Stimulated activated CD4-positive, alpha-beta T cell treated with anti-CD3 and anti-CD28 coated beads, TNF-alpha, amount 100 ng/mL, for 48 hours (primary cell): Measurements from ENCODE around the gene CRADD.
"Not testable (repeated sequence)": the region's sequence is repeated elsewhere in the genome, so short reads cannot be mapped to it uniquely, and the experiment has no call there.

Source experiments
- DNase-seq, 3 donors: peaks; one replicate each; pipeline ENCODE4 v3.0.0-alpha.2; 2020; ENCODE audit warnings: low read depth in 3 of 3

CRADD gene

DNA sequence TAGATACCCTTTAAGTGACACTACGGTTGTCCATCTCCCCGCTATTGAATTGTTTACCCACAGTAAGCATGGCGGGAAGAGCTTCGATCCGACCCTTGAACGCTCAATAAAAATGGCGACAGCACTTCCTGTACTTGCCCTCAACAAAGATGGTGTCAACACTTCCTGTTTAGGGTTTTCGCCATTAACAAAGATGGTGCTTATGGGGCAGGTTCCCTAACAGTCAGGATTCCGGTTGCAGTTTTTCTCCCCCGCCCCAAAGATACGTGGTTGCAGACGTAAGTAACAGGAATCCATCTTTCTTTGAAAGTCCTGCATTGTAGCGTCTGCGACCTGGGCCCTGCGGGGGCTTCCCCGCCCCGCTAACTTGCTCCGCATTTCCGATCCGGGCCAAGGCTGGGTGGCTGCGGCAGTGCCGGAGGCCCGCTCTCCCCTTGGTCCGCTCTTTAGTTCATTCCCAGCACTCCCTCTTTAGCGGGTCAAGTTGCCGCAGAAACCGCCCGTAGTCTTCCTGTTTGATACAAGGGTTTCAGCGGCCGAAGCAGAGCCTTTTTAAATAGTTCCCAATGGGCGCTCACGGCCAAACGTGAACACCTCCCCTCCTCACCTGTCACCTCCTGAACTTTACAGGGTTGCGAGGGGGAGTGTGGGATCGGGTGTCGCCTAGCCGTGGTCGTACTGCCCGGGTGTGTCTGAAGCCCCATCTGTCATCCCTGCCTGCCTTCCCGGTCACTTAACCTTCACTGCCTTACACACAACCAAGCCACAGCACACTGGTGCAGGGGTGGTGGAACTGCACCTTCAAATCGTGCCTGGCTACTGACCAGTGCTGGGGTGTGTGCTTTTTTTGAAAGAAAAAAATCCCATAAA lies at the start of gene CRADD:
CRADD (plus strand) TSS at position 181 of the 870 bp plus-strand sequence.
- peak; percentile 57 to 79 (median 64) for DNase-seq

DNA sequence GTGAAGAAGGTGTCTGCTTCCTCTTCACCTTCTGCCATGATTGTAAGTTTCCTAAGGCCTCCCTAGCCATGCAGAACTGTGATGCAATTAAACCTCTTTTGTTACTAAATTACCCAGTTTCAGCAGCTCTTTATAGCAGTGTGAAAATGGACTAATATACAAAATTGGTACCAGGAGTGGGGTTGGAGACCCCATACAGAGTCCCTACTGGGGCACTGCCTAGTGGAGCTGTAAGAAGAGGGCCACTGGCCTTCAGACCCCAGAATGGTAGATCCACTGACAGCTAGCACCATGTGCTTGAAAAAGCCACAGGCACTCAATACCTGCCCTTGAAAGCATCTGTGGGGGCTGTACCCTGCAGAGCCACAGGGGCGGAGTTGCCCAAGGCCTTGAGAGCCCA lies 44.8 kb upstream of the CRADD start:
- no peak for DNase-seq

DNA sequence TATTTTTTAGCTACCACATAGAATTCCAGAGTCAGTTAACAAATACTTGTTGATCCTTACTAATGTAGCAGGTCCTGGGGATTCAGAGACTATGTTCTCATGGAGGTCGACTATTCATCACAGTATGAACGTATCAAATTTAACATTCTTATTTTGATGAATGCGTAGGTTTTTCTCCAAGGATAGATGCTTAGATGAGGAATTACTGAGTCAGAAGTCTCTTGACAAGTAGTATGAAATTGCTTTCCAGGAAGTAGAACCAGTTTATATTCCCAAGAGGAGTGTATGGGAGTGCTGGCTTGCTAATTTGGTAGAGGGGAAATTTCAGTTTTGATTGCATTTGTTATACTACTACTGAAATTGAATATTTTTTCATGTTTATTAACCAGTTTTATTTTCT lies 42.8 kb upstream of the CRADD start:
- DNase-seq = no peak

DNA sequence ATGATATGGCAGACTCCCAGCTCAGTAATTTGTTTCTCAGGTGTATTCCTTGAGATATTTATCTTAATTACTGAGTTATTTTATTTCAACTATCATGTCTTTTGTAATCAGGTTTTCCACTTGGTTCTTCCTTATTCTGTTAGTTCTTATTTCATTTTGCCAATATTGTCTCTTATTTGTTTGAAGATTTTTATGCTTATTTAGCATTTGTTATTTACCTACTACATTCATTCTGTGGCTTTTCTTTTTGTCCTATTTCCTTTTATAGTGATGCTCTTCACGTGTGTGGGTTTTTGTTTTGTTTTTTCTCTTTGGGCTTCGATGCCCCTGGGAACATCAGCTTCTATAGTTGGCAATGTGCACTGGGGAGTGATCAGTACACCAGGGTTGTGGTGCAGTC lies 40.5 kb upstream of the CRADD start:
- DNase-seq = no peak

DNA sequence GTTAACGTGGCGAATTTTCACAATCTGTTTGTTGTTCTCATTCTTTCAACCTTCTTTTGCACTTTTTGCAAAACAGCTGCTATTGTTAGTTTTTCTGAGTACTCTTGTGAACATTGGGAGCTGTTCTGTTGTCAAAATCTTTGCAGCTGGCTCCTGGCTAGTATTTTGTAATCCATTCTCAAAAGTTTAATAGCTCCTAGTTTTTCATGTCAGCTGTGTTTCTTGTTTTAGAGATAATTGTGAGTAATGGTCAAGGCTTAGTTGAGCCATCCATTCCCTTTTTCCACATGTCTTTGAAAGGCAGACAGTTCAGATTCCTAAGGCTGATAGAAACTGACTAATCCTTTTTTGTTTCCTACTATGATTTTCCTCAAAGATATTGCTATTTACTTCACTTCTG lies 39.1 kb upstream of the CRADD start:
- no peak for DNase-seq

DNA sequence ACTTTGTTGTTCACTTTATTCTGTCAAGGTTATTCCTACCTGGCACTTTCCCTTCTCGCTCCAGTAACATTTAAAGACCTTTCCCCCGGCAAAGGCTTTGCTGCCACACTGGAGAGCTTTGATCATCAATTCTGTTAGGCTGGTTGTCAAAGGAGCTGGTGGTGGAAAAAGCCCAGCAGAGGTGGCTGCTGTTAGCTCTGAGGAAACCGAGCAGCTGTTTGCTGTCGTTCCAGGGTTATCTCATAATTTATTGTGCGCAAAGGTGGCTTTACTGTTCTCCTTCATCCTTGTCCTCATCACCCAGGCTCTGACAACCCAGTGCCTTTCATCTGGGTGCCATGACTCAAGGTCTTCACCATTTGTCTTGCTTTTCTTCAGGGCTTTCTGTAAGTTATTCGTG lies 38.2 kb upstream of the CRADD start:
- DNase-seq = no peak

DNA sequence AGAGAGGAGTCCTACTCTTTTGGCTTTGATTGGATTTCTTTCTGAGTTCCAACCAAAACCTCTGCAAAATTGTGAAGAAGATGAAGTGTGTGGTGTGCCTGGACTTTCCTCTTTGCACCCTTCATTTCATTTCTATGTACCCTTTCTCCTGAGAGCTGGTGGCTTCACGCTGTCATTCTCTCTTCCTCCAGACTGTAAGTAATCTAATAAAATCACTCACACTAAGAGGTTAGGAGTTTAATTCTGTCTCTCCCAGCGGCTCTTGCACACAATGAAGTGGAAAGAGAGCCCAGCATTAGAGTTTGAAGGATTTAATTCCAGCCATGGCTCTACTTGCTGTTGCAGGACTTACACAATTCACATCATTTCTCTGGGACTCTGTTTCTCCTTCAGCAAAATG lies 37.8 kb upstream of the CRADD start:
- DNase-seq = no peak

DNA sequence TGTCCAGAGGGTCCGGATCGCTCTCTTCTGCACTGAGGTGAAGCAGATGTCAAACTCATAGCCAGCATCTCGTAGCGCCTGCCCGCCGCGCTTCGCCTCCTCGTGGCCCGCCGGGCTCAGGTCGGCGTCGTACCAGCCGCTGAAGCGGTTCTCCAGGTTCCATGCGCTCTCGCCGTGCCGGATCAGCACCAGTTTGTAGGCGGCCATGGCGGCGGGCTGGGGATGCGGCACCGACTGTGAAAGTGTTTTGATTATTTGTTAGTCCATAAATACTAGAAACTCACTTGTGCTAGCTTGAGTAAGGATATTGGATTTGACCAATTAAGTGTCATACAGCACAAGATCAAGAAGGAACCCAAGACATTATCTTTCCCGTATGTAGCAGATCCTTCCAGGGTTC lies 35.8 kb upstream of the CRADD start:
- not testable (repeated sequence) for DNase-seq

DNA sequence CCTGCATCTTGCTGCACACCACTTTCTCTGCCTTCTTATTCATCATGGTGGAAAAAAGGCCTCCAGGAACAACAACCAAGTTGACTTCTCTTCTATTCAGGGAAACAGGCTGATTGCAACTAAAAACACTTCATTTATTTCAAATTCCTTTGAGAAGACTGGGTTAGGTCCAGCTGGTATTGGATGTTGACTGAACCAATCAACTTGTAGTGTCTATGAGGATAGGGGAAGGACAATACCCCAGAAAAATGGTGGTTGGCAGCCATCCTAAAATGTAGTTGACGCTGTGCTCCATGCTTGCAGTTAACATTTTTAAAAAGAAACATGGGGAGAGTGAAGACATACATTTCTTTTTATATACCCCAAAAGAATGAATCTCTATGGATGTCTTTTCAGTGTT lies 34.4 kb upstream of the CRADD start:
- no peak for DNase-seq

DNA sequence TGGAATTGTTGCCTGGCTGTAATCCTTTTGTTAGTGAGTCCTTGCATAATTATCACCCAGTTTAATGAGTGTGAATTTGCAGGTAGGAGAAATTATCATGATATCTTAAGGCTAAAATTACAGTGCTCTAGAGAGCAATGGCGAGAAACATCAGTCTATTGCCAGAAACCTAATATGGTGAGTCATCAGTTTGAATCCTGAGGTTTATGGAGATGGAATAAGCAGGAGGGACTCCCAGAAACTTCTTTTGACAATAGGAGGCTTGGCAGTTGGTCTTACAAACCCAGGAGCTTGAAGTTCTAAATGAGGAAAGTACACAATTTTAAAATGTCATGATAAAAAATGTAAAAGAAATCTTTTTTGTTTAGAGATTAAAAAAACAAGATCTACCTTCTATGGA lies 31.5 kb upstream of the CRADD start:
- no peak for DNase-seq

DNA sequence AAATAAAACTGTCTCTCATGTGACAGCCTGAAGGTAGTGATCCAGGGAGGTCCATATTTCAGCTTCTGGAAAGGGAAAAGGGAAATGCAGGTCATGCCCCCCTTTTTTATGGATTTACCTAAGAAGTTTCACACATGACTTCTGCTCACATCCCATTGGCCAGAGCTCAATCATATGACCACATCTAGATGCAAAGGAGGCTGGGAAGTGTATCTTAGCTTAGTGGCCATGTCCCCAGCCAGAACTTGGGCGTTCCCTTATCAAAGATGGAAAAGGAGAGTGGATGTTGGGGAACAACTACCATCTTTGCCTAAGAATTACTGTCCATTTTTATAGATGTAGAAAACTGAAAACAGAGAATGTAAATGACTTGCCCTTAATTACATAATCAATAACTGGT lies 26.5 kb upstream of the CRADD start:
- DNase-seq = no peak

DNA sequence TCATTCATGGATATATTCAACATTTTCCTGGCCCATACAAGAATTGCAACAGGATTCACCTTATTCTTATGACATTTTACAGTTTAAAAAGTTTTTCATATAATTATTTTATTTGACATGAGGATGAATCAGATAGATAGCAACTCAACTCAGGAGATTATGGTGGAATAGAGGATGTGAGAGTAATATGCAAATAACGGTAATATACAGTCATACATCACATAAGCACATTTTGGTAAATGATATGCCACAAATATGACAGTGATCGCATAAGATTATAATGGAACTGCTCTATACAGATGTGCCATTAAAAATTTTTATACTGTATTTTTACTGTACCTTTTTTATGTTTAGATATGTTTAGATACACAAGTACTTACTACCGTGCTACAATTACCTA lies 24.1 kb upstream of the CRADD start:
- no peak for DNase-seq

DNA sequence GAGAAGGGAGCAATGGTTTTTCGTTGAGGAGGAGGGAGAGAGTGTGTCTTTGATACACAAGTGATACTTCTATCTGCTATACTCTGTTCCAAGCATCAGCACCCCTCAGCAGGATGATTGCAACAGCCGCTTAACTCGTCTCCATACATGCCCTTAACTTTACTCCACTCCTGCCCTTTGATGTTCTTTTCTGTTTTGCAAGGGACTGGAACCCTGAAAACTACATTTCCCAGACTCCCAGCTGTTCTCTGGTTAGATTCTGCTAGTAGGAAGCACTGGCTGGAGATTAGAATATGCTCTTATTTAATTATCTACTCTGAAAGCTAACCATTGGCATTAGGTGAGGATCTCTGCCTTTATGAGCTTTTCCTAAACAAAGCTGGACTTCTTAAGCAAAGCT lies 23.5 kb upstream of the CRADD start:
- no peak for DNase-seq

DNA sequence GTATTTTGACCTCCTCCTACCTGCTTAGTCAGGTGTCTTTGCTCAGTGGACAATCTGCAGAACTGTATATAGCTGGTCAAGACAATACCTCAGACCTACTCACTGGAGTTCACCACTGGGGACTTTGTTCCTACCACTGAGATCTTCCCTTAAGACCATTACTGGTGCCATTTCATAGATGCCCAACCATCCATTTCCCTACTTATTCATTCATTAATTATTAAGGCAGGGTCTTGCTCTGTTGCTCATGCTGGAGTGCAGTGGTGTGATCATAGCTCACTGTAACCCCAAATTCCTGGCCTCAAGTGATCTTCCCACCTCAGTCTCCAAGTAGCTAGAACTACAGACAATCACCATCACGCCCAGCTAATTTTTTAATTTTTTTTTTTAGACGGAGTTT lies 22.8 kb upstream of the CRADD start:
- DNase-seq = no peak

DNA sequence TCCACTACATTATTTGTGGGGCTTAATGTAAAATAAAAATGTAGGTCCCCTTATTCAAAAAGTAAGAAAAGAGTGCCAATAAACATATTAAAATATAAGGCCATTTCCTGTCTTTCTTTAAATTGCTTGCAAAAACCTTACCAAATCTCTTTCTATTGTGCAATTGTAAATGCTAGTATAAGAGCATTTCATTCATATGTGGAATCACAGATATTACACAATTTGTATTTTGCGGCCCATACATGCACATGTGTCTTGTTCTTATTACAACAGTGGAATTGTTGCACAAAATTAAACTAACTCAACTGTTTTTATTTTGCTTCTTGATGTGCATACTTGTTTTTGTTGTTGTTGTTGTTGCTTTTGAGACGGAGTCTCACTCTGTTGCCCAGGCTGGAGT lies 20.1 kb upstream of the CRADD start:
- DNase-seq = no peak

DNA sequence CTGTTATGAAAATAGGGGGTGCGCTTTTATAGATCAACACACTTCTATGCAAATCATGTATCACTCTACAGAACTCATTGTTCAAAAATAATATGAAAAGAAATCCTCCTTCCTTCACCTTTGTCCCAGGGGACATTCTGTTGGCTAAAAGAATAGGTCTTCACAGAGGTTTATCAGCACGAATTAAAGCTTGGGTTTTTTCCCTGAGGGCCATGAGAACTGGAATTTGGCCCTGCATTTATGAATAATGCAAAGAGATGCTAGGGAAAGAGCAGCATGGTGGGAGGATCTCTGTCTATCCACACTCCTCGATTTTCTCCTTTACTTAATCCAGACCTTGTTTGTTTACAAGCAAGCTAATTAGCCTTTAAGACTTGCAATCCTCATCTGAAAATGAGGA lies 16.2 kb upstream of the CRADD start:
- DNase-seq = no peak

DNA sequence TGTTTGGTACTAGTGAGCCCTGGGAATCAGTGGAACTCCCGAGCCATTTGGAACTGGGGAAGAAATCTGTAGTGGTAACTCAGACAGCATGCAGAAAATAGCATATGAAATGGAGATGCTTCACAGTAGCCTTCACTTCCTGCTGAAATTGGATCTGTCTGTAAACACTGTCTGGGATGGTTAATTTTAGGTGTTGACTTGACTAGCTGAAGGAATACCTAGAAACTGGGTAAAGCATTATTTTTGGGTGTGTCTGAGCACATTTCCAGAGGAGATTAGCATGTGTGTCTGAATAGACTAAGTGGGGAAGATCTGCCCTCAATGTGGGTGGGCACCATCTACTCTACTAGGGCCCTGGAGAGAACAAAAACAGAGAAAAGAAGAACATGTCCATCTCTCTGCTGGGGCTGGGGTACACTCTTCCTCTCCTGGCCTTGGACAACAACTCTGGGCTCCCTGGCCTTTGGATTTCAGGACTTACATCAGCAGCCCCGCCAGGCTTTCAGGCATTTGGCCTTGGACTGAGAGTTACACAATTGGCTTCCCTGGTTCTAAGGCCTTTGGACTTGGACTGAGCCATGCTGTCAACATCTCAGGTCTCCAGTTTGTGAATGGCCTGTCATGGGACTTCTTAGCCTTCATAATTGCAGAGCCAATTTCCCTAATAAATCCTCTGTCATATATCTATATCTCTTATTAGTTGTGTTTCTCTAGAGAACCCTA lies 14.0 kb upstream of the CRADD start:
- no peak for DNase-seq

DNA sequence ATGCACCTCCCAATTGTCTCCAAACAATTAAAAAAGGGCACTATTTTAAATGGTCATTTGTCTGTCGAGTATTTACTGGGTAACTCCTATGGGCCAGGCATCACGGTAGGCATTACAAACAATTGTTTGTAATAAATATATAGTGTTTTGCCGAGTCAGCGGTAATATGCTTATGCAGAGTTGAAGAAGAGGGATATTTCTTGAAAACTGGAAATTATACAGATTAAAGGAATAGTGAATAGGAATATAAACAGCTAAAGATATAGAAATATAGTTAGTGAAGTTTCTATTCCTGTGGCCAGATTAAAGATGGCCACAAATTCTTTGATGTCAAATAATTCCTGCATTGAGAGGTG lies 13.5 kb upstream of the CRADD start:
- no peak for DNase-seq

DNA sequence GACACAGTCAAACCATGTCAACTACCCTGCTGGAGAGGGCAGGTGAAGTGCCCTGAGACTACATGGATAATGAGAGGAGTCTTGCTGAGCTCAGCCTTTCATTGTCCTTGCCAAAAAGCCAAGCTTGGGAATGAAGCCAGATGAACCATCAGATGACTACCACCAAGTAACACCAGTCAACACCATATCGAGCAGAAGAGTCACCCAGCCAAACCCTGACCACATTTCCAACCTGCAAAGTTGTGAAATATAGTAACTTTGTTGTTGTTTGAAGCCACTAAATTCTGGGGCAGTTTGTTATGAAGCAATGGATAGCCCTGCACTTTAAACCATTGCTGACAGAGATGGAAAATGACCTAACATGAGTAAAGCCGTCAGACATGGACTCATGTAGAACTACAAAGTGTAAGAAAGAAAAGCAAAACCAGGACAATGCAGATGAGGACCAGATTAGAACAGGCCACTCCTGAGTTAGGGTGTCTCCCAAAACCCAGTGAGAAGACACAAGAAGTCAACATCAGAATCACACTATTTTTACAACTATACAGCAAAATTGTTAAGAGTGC lies 12.5 kb upstream of the CRADD start:
- no peak for DNase-seq

DNA sequence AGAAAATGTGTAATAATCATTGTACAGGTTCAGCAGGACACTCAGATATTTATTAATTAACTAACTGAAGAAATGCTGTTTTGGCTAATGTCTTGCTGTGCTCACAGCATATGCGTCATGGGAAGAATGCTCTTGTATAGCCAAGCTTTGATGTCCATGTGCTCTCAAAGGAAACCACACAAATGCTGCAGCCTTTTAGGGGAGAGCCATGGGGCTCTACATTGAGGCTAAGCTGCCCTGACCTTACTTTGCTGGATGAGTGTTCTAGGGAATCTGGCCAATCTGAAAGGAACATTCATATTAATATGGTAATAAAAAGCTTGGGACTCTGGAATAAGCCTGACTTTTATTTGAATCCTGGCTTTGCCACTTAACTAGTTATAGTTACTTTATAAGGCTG lies 9.5 kb upstream of the CRADD start:
- DNase-seq = no peak

DNA sequence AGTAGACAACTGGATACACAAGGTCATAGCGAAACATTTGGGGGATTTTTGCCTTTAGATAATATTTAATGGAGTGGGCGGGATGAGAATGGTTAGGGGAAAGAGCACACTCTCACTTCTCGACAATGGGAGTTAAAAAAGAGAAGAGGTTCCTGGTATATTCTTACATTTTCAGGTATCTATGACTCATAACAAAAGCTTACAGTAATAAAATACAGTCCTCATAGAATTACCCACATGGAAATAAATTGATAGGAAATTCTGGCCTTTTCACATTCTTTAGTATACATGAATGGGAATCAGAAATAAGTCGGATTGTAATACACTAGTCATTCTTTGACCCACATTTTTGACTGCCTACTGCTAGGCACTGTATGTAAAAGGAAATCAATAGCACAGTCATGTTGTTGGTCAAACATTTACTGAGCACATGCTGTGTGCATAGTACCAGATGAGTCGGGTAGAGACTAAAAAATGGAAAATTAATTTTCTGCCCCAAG lies 8.2 kb upstream of the CRADD start:
- DNase-seq = no peak

DNA sequence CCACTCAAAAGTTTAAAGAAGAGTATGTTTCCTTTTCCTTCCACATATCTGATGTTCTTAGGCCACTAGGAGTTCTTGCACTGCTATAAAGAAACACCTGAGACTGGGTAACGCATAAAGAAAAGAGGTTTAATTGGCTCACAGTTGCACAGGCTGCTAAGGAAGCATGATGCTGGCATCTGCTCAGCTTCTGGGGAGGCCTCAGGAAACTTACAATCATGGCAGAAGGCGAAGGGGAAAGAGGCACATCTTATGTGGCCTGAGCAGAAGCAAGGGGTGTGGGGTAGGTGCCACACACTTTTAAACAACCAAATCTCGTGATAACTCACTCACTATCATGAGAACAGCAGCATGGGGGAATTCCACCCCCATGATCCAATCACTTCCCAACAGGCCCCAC lies 7.7 kb upstream of the CRADD start:
- no peak for DNase-seq

DNA sequence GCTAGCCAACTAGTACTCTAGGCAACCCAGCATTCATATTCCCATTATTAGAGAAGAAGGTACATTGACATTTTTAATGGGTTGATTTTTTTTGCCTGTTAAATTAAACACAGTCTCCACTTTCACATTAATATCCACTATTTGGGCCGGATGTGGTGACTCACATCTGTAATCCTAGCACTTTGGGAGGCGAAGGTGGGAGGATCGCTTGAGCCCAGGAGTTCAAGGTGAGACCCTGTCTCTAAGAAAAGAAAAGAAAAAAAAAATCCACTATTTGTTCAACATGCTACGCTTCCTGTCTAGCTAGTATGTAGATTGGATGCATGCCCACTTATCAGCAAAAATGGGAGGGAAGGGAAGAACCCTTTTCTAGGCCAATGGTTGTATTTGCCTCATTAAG lies 7.1 kb upstream of the CRADD start:
- no peak for DNase-seq
